HG03280 (cell line): ENCODE results near the gene CAPN10.
A peak's percentile ranks its signal among the peaks of the same experiment; 100 is the strongest.
"Not testable (repeated sequence)": the region's sequence is repeated elsewhere in the genome, so short reads cannot be mapped to it uniquely, and the experiment has no call there.

Source experiments
- ATAC-seq: cut with Tn5 transposase; IDR thresholded peaks from one replicate; pipeline ENCODE4 v1.9.1; 2021; ENCODE audit warnings: mild to moderate bottlenecking, moderate library complexity; ENCODE audit not compliant: unreplicated experiment

CAPN10 gene

DNA sequence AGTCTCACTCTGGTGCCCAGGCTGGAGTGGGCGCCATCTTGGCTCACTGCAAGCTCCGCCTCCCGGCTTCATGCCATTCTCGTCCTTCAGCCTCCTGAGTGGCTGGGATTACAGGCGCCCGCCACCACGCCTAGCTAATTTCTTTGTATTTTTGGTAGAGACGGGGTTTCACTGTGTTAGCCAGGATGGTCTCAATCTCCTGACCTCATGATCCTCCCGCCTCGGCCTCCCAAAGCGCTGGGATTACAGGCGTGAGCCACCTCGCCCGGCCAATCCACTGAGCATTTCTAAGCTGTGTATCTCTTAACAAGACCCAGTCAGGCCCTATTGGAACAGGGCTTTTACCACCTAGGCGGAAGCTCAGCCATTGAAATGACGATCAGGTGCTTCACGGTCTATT is 23.3 kb upstream of the CAPN10 start:
- ATAC-seq, result not testable (repeated sequence)

DNA sequence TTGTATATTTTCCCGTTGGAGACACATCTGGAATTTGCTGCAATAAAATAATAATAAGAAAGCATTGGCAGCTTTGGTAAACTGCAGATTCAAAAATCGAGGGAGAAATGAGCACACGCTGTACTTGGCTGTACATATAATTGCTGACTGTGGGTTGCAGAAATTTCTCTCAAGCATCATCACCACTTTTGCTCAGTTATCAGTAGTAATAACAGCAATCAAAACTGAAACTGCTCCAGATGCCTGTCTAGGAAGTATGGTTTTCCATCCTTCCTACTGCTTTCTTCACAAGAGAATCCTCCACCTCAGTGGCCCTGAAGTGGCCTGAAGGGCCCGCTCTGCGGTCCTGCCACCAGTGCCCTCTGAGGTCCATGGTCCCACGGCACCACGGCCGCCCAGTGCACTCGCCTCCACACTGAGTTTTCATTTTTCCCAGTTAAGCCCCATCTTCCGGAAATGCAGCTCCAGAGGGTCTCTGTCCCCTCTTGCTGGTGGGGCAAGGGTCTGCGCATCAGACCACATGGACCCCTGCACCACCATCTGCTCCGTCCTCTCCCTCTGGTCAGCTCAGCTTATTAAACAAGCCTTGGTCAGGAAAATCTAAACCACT is 22.5 kb upstream of the CAPN10 start:
- no peak for ATAC-seq

DNA sequence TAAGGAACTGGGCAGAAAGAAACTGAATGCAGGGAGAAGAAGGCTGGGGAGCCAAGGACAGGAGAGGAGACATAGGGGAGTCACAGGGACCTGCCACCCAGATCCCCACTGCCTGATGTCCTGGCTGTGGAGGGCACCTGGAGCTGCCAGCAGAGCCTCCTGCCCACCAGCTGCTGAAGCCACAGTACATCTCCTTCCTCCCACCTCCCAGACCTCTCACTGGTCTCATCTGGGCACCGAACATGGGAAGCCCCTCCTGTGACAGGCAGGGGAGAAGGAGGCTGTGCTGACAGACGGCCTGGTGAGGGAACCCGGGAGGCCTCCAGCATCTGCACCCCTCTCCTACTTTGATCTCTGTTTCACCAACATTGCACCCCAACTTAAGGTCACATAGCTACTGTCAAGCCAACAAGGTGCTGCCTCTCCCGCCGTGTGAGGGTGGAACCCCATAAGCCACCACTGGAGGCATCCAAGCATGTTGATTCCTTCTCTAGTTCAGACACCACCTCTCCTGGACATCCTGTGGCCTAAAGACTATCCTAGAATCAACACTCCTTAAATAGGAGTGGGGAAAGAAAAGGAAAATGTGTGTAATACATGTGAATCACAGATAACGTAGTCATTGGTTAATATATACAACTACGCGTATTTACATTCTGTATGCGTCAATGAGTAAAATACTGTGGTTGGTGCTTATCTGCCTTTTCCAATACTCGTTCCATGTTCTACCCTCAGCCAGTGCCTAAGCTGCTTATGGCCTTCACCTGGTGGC is 21.8 kb upstream of the CAPN10 start:
- no peak for ATAC-seq

DNA sequence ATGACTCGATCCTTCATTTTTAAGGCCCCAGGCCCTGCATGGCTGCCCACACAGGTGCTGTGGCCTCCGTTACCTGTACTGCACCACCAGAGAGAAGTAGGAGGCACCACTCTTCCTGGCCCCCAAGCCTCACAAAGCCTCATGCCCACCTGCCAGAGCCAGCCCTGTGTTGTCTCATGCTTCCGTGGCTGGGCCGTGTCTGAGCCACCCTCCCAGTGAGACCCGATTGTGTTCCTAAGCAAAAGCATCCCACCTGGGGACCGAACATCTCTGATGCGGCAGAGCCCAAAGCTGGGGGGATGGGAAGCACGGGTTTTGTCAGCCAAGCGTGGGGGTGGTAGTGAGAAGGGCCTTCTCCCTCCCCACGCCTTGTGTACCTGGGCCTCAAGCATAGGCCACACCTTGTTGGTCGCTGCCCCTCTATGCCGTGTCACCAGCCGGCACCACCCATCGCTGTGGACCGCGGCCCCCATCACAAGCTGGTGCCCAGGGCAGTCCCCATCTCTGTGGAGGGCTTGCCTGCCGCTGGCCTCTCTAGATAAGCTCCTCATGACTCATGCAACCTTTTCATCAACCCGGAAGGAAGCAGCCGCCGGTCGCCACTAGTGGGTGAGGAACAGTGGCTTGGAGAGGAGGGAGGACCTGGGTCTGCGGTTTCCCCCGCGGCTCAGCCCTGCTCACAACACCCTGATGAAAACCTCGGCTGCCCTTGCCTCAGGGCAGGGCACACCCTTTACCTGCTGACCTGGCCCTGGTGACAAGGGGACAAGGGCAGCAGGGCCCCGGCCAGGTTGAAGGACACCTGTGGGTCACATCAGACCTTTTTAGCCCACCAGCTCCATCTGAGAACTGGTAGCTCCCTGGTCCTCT is 21.0 kb upstream of the CAPN10 start:
- ATAC-seq, result no peak

DNA sequence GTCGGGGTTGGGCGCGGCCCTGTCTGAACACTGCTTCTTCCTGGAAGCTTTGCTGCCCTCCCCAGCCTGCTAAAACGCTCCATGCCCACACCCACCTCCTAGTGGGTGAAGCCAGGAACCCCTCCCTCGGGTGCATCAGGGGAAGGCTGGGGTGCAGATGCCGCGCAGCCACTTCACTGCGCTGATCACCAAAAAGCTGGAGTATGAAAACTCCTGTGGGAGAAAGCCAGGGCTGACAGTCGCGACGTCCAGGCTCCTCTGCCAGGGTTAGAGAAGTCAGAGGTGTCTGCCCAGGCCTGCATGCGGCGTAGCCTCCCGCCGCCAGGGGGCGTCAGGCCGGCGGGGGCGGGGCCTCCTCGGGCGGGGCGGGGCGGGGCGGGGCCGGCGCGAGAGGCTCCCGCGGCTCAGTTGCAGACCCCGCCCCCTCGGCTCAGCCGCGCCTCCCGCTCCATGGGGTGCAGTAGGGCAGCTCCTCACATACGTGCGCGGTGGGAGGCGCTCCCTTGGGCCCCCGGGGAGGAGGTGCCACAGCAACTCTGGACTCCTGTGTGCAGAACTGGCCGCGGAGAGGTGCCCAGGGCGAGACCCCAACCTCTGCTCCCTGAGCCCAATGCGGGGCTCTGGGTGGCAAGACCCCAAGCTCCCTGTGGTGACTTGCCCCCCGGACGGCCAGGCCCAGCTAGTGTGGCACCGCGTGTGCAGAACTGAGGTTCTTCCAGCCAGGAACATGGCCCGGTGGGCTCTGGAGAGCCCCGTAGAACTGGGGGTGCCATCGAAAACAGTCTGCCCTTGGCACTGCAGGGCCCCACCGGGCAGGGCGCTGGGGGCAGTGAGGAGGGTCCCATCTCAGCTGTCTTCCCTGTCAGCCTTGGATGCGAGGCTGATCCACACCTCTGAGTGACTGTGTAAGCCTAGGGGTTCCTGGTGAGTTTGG is 20.1 kb upstream of the CAPN10 start:
- ATAC-seq, result peak; percentile 55

DNA sequence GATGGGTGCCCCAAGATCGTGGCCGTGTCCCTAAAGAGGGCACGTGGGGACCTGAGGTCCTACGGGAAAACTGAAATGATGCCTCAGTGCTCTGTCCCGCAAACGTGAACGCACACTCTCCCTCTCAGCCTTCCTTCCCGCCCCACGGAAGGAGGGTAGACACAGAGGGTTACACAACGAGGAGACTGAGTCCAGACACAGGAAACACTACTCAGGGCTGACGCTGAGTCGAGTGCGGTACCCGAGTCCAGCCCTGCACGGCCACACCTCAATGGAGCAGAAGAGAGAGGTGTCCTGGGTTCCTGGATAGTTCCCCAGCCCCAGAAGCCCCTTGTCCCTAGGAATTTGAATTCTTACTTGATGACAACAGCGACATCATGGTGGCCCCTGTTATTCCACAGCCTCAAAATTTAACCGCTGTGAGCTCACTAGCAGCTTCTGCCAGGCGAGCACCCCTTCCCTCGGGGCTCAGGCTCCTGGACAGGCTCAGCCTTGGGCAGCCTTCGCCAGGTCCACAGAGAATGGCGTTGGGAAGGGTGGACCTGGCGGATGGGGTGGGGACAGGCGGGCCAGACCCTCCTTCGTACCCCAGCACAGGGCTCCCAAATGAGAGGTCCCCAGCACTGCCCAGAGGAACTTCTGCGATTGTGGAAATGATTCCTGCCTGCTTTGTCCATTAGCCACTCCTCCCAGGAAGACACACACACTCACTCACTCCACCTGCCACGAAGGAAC is 19.2 kb upstream of the CAPN10 start:
- no peak for ATAC-seq

DNA sequence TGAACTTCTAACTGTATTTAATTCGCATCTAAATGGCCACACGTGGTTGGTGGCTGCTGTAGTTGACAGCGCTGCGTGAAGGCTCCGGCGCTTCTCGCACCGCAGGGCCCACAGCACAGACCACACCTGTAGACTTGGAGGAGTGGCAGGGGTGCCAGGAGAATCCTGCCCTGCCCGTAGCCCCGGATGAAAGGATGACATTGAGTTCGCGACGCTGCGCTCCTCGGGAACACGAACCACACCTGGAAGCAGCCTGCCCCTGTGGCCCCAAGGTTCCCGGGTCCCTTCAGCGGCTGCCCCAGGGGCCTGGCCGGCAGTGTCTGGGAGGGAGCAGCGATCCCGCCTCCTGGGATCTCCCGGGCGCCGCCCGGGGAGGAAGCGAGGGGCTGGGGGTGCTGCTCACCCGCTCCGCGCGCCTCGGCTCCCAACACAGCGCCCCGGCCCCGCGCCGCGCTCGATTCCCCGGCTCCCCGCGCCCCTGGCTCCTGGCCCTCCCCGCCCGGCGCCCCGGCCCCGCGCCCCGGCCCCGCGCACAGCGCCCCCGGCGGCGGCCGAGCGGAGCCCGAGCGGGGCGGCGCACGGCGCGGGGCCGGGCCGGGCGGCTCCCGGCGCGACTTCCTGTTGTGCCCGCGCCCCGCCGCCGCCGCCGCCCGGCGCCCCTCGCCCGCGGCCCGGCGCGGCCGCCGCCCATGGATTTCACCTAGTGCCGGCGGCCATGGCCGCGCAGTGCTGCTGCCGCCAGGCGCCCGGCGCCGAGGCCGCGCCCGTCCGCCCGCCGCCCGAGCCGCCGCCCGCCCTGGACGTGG is 18.5 kb upstream of the CAPN10 start, which contains the start of gene RNPEPL1:
TSS of gene RNPEPL1 (plus strand) at position 613 of the 806 bp plus-strand sequence. CDS start at position 716, 103 bp downstream.
- peak; percentile 38 for ATAC-seq

DNA sequence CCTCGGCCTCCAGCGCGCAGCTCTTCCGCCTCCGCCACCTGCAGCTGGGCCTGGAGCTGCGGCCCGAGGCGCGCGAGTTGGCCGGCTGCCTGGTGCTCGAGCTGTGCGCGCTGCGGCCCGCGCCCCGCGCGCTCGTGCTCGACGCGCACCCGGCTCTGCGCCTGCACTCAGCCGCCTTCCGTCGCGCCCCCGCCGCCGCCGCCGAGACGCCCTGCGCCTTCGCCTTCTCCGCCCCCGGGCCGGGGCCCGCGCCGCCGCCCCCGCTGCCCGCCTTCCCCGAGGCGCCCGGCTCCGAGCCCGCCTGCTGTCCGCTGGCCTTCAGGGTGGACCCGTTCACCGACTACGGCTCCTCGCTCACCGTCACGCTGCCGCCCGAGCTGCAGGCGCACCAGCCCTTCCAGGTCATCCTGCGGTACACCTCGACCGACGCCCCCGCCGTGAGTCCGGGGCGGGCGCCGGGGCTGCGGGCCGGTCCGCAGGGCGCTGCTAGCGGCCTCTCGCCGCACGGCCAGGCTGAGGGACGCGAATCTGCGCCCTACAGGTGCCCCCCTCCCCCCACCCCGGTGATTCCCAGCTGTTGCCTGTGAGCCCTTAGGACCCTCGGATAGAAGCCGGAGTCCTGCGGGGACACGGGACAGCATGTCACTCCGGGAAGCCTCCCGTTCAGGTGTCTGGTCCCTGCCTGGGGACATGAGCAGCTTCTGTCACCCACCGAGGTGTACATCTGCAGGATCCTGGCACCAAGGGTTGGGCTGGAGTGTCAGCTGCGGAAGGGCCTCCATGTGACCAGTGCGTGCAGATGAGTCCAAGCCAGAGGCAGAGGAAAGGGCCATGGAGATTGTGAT is 17.6 kb upstream of the CAPN10 start:
- peak; percentile 27 for ATAC-seq

DNA sequence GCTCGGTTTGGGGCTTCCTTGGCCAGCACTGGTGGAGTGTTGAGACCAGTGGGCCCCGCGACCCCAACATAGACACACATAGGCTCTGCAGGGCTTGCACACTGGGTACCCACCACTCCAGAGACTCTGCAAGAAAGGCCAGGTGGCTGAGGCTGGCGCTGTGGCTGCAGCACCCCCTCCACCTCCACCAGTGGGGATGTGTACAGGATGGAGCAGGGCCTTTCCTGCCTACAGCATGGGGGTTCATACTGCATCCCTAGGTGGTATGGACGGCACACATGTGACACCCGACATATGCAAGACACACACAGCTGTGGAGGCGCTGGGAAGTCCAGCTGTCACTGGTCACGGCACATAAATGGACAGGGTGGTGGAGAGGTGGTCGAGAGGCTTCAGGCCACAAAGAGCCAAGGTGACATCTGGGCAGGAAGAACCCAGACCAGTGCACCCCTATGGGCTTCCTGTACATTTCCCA is 17.0 kb upstream of the CAPN10 start:
- ATAC-seq, result no peak

DNA sequence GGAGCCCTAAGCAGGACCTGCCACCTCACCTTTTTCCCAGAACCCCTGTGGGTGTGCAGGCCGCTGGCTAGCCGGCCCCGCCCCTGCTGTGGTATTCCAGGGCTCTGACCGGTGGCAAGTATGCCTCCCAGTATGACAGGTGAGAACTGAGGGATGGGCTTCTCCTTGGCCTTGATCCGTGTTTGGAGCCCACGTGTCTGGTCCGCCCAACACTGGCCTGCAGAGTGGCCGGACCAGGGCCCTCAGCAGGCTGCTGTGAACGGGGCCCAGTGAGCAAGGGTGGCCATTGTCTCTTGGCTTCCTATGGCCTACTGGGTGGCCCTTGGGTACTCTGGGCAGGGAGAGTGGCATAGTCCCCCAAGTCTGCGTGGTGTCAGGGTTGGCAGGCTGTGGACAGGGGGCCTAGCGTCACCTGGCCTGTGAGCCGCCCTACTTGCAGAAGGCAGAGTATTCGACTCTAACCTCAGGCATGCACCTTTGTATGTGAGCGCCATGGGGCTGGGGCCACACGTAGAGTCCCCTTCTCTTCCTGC is 16.5 kb upstream of the CAPN10 start:
- no peak for ATAC-seq

DNA sequence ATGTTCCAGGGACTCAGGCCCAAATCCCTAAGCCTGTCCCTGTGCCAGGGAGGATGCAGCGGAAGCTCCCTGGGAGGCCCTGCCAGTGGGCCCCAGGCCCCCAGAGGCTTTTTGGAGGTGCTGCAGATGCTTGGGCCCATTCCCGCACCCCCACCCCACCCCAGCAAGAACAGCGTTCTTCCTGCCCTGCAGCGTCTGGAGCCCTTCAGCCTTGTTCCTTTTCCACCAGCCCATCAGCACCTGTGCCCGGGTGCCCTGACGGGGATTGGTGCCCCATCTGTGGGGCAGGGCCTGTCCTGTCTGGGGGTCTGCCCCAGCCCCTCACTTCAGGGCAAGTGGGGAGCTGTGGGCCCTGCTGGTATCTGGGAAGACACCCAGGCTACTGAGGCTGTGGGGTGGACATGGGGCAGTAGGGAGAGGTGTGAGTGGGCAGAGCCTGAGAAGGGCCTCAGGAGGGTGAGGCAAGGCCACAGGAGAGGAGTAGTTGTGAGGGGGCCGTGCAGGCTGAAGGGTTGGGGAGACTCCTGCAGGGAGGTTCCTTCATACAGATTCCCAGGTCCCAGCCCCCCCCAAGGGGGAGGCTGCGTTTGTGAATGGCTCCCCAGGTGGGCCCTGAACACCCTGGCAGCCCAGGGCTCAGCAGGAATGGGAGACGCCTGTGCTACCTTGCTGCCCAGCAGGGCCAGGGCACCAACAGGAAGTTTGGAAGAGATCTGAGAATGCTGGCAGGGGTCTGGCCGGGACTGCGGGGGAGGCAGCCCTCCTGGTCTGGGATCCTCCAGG is 15.8 kb upstream of the CAPN10 start:
- no peak for ATAC-seq

DNA sequence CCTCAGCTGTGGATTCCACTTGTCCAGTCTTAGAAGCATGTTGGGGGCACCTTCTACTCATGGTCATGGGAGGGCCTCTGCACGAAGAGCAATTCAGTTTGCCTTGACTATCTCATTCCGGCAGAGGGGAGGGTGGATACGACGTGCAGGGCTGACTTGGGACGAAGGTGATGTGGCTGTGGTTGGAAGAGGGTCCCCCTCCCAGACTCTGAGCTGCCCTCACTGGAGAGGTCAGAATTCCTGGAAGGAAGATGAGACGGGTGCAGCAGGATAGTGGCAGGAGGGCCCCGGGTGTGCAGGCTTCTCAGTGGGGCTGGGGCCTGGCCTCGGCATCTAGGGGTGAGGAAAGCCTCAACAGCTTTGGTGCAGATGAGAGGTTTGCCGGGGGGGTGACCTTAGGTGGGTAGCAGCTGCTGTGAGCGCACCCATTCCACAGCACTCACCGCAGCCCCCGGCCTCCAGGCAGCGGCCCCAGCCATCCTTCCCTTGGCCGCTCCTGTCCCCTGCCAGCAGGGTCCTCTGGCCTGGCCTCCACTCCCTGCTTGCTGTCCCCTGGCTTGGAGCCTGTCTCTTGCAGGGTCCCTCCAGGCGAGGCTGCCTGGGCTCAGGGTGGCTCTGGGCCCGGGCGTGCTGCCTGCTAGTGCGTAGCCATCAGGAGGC is 15.1 kb upstream of the CAPN10 start:
- no peak for ATAC-seq

DNA sequence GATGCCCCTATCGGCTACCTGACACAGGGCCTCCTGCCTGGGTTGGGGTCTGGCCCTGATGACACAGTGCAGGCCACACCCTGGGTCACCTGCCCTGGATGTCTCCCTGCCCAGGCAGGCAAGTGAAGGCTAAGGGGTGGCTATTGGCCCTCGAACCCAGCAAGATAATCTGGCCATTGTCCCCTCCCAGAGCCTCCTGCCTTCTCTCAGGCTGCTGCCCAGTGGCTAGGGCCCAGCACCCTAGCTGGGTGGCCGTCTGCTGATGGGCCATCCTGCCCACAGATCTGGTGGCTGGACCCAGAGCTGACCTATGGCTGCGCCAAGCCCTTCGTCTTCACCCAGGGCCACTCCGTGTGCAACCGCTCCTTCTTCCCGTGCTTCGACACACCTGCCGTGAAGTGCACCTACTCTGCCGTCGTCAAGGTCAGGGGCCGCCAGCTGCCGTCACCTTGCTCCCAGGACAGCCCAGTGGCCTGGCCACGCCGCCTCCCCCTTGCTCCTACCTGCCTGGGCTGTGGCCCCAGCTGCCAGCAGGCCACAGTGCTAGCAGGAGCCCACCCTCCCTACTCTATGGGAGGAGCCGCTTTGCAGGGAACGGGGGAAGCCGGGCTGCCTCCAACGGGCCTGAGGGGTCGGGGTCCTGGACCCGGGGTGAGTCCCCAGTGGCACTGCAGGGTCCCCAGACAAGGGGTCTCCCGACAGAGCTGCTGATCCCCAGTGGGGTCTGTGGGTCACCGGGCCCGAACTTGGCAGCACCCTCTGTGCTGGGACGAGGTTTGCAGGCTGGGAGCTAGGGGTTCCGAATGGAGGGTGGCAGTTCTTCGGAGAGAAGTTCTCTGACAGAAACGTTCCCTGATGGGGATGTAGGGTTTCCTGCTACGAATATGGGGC is 14.1 kb upstream of the CAPN10 start:
- ATAC-seq, result no peak

DNA sequence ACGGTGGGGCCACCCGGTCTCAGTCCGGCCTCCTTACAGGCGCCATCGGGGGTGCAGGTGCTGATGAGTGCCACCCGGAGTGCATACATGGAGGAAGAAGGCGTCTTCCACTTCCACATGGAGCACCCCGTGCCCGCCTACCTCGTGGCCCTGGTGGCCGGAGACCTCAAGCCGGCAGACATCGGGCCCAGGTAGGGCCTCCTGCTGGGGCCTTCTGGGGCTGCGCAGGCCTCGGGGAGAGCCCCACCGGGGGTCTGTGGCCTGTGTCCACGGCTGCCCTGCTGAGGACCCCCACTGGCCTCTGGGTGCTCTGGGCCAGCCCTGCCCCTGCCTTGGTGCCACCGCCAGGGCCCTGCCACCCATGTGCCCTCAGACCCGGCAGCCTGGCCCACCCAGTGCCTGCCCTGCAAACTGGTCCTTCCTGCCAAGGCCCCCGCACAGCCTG is 13.4 kb upstream of the CAPN10 start:
- no peak for ATAC-seq
